Body of pancreas (tissue), 4 donors: ENCODE results near the gene LPCAT1.

Source experiments
- CTCF ChIP-seq, 7 experiments: fragments of 450-650 bp in 4 of 7; fragments of 200-600 bp in 3 of 7; sonication (generic) in 3 of 7; IDR thresholded peaks; one replicate each; pipeline ENCODE4 v1.5.1; 2016 to 2019; ENCODE audit warnings: antibody characterized with exemption in 7 of 7
- POLR2A ChIP-seq, 3 donors: fragments of 450-650 bp; IDR thresholded peaks; one replicate each; pipeline ENCODE4 v1.6.1; 2016; ENCODE audit warnings: antibody characterized with exemption in 3 of 3, mild to moderate bottlenecking in 2 of 3

- TF ChIP-seq CTCF (IDR thresholded peaks at IDR 0.05) (no peak), POLR2A (IDR thresholded peaks at IDR 0.05) (no peak)
Measured at GRCh38 chr5:1471997-1472963, 51.5 kb downstream of the LPCAT1 start.
